ENCODE measurements around the gene MALRD1.

DNA sequence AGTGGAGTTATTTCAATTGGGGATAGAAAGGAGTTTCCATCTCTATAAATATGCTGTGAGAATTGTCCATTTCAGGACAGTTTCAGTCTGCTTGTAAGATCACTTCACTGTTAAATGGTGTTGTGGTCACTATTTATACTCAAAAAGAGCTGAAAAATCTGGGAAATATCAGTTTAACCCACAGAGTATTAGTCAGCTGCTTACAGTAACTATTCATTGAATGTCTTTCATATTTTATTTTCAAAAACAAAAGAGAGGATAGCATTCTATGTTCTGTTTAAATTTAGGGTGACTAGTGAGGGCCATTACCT is 682.3 kb downstream of the MALRD1 start:
- no peak for TF ChIP-seq YY1 (IDR thresholded peaks at IDR 0.05; ENCODE audit: low read depth, low read length)
- no peak for TF ChIP-seq BCL11A (IDR thresholded peaks at IDR 0.05; ENCODE audit: low read depth in 2 of 2, low read length in 2 of 2)
- no peak for TF ChIP-seq EP300 (IDR thresholded peaks at IDR 0.05; ENCODE audit: borderline replicate concordance in 1 of 2, low read depth in 2 of 2, low read length in 2 of 2)
- TF ChIP-seq, protein P1, sequence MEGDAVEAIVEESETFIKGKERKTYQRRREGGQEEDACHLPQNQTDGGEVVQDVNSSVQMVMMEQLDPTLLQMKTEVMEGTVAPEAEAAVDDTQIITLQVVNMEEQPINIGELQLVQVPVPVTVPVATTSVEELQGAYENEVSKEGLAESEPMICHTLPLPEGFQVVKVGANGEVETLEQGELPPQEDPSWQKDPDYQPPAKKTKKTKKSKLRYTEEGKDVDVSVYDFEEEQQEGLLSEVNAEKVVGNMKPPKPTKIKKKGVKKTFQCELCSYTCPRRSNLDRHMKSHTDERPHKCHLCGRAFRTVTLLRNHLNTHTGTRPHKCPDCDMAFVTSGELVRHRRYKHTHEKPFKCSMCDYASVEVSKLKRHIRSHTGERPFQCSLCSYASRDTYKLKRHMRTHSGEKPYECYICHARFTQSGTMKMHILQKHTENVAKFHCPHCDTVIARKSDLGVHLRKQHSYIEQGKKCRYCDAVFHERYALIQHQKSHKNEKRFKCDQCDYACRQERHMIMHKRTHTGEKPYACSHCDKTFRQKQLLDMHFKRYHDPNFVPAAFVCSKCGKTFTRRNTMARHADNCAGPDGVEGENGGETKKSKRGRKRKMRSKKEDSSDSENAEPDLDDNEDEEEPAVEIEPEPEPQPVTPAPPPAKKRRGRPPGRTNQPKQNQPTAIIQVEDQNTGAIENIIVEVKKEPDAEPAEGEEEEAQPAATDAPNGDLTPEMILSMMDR (IDR thresholded peaks at IDR 0.05; ENCODE audit: control extremely low read depth in 1 of 3, insufficient read depth in 1 of 3, low read depth in 1 of 3, low read length in 3 of 3) = no peak
- no peak for TF ChIP-seq SAP30 (IDR thresholded peaks at IDR 0.05; ENCODE audit: insufficient read depth, insufficient replicate concordance, low read length)
- TF ChIP-seq POLR2AphosphoS5 (IDR thresholded peaks at IDR 0.05; ENCODE audit: low read depth, low read length) = no peak
- TF ChIP-seq POLR2A (IDR thresholded peaks at IDR 0.05; ENCODE audit: control extremely low read depth in 1 of 2, low read depth in 2 of 2, low read length in 2 of 2) = no peak
- TF ChIP-seq, protein P2, sequence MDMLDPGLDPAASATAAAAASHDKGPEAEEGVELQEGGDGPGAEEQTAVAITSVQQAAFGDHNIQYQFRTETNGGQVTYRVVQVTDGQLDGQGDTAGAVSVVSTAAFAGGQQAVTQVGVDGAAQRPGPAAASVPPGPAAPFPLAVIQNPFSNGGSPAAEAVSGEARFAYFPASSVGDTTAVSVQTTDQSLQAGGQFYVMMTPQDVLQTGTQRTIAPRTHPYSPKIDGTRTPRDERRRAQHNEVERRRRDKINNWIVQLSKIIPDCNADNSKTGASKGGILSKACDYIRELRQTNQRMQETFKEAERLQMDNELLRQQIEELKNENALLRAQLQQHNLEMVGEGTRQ (IDR thresholded peaks at IDR 0.05; ENCODE audit: low read length) = no peak
- TF ChIP-seq CHD2 (IDR thresholded peaks at IDR 0.05; ENCODE audit: low read length) = no peak
- TF ChIP-seq HDAC6 (IDR thresholded peaks at IDR 0.05; ENCODE audit: low read depth, low read length) = no peak
- TF ChIP-seq RNF2 (IDR thresholded peaks at IDR 0.05; ENCODE audit: borderline replicate concordance, low read depth, low read length, missing control alignments, poor library complexity, severe bottlenecking) = no peak
- TF ChIP-seq JUND (IDR thresholded peaks at IDR 0.05; ENCODE audit: low read length) = no peak
- TF ChIP-seq SP2 (IDR thresholded peaks at IDR 0.05; ENCODE audit: low read length) = no peak
